ENCODE data around the gene XIAP. TPM values are rescaled to one million over a fixed set of nuclear protein-coding genes. Genes with fewer than 3 reads are reported as not detected.
A peak's percentile ranks its signal among the peaks of the same experiment; 100 is the strongest.

Gene XIAP
- total RNA-seq, 1 experiment from 2014 or later: 47.7 TPM

GRCh38 chrX:123920105-123920785 lies 60.4 kb downstream of the XIAP start:
- Histone ChIP-seq H3K4me2 (no peak overlapping the region), H3K4me3 (no peak overlapping the region)
- TF ChIP-seq CTCF (conservative IDR thresholded peaks at IDR 0.05) (no peak), EZH2 (IDR thresholded peaks at IDR 0.05; ENCODE audit: low read depth) (no peak)

GRCh38 chrX:123923211-123923610 lies 63.4 kb downstream of the XIAP start:
- no peak overlapping the region for H2AFZ ChIP-seq
- peaks cover 17% of the 10 kb centered on the region for H3F3A ChIP-seq (ENCODE audit: insufficient read depth, low read depth)
- H4K20me1 ChIP-seq (ENCODE audit: insufficient read depth): no peaks in the 10 kb centered on the region
- no peaks in the 10 kb centered on the region for H3K9me3 ChIP-seq (ENCODE audit: insufficient read depth, low read depth)
- TF ChIP-seq CTCF (conservative IDR thresholded peaks at IDR 0.05) (no peak), EZH2 (IDR thresholded peaks at IDR 0.05; ENCODE audit: low read depth) (no peak)
- no TSS peak for BruUV-seq (replicated peaks)
- H3K4me2 ChIP-seq: no peak overlapping the region
- ChIA-PET CTCF (no interaction called here), POLR2A (ENCODE audit: unreplicated experiment) (no interaction called here)
- H3K4me1 ChIP-seq (replicated peaks; ENCODE audit: insufficient read depth): peaks cover 23% of the 10 kb centered on the region
- no peaks in the 10 kb centered on the region for H3K27me3 ChIP-seq (ENCODE audit: insufficient read depth, low read depth)
- H3K36me3 ChIP-seq (ENCODE audit: low read depth): no peaks in the 10 kb centered on the region
- no peaks in the 10 kb centered on the region for H3K79me2 ChIP-seq (ENCODE audit: low read depth)
- H3K9me2 ChIP-seq (ENCODE audit: insufficient read depth): no peaks in the 10 kb centered on the region
- no peak overlapping the region for H3K4me3 ChIP-seq
- intact Hi-C loops (cut with micrococcal nuclease; ENCODE audit: unreplicated experiment): no loop called here
- no peak overlapping the region for H3K27ac ChIP-seq
- DNase-seq: no peak

More at GRCh38 chrX:123920105-123920785, 60.4 kb downstream of the XIAP start:
- H3K36me3 ChIP-seq (ENCODE audit: low read depth): no peaks in the 10 kb centered on the region
- peak in 1 of 2 experiments; percentile 81 for DNase-seq
- no peaks in the 10 kb centered on the region for H4K20me1 ChIP-seq (ENCODE audit: insufficient read depth)
- BruUV-seq (replicated peaks): no TSS peak
- H3K9me3 ChIP-seq (ENCODE audit: insufficient read depth, low read depth): no peaks in the 10 kb centered on the region
- H3K4me1 ChIP-seq (replicated peaks; ENCODE audit: insufficient read depth): peaks cover 38% of the 10 kb centered on the region
- H3K9me2 ChIP-seq (ENCODE audit: insufficient read depth): no peaks in the 10 kb centered on the region
- H3K27me3 ChIP-seq (ENCODE audit: insufficient read depth, low read depth): no peaks in the 10 kb centered on the region
- ChIA-PET POLR2A (ENCODE audit: unreplicated experiment) (interaction anchor here (0.6 kb wide), 2 partner anchors 480 to 1626 kb away, joined by 4 to 6 read pairs; no protein-coding TSS in a partner anchor), CTCF (no interaction called here)
- no peak overlapping the region for H3K27ac ChIP-seq
- no peak overlapping the region for H2AFZ ChIP-seq
- H3K79me2 ChIP-seq (ENCODE audit: low read depth): no peaks in the 10 kb centered on the region
- peaks cover 21% of the 10 kb centered on the region for H3F3A ChIP-seq (ENCODE audit: insufficient read depth, low read depth)
- intact Hi-C loops (cut with micrococcal nuclease; ENCODE audit: unreplicated experiment): no loop called here

GRCh38 chrX:123924186-123924585 lies 64.3 kb downstream of the XIAP start:
- Histone ChIP-seq H2AFZ (no peak overlapping the region), H4K20me1 (ENCODE audit: insufficient read depth) (no peaks in the 10 kb centered on the region), H3K27ac (no peak overlapping the region), H3K9me2 (ENCODE audit: insufficient read depth) (no peaks in the 10 kb centered on the region), H3K9me3 (ENCODE audit: insufficient read depth, low read depth) (no peaks in the 10 kb centered on the region), H3K79me2 (ENCODE audit: low read depth) (no peaks in the 10 kb centered on the region), H3K36me3 (ENCODE audit: low read depth) (no peaks in the 10 kb centered on the region), H3K27me3 (ENCODE audit: insufficient read depth, low read depth) (no peaks in the 10 kb centered on the region), H3K4me3 (no peak overlapping the region), H3F3A (ENCODE audit: insufficient read depth, low read depth) (peaks cover 16% of the 10 kb centered on the region), H3K4me1 (replicated peaks; ENCODE audit: insufficient read depth) (peaks cover 13% of the 10 kb centered on the region), H3K4me2 (no peak overlapping the region)
- DNase-seq: peak in 1 of 2 experiments; percentile 37
- intact Hi-C loops (cut with micrococcal nuclease; ENCODE audit: unreplicated experiment): no loop called here
- BruUV-seq (replicated peaks): no TSS peak
- no peak for TF ChIP-seq EZH2 (IDR thresholded peaks at IDR 0.05; ENCODE audit: low read depth)
- TF ChIP-seq CTCF (conservative IDR thresholded peaks at IDR 0.05): no peak
- CTCF ChIA-PET: no interaction called here
- POLR2A ChIA-PET (ENCODE audit: unreplicated experiment): no interaction called here

Measured in PC-9 (cell line).